GM12872 (cell line): ENCODE data around the gene USP48.

Source experiments
- CTCF ChIP-seq: IDR thresholded peaks from 3 replicates; pipeline ENCODE4 v1.5.1; 2011; ENCODE audit warnings: low read depth, mild to moderate bottlenecking, low read length, moderate library complexity; ENCODE audit not compliant: insufficient read depth

Gene USP48

GRCh38 chr1:21820597-21821232, 37.8 kb upstream of the USP48 start:
- TF ChIP-seq CTCF = no peak

- TF ChIP-seq CTCF = no peak
Observed at GRCh38 chr1:21818656-21819055, 35.7 kb upstream of the USP48 start.

- TF ChIP-seq CTCF = no peak
Observed at GRCh38 chr1:21816602-21817302, 33.8 kb upstream of the USP48 start.

GRCh38 chr1:21815724-21816321, 32.9 kb upstream of the USP48 start:
- no peak for TF ChIP-seq CTCF

- no peak for TF ChIP-seq CTCF
Observed at GRCh38 chr1:21814981-21815582, 32.1 kb upstream of the USP48 start.

GRCh38 chr1:21814241-21814918, 31.4 kb upstream of the USP48 start:
- peak; percentile 64 for TF ChIP-seq CTCF

GRCh38 chr1:21813542-21813941, 30.6 kb upstream of the USP48 start:
- no peak for TF ChIP-seq CTCF
